Kidney (tissue), 14 donors: Measurements from ENCODE around the gene NOS2. TPM values are rescaled to one million over a fixed set of nuclear protein-coding genes. Genes with fewer than 3 reads are reported as not detected.

ENCODE experiments used
- DNase-seq, 5 donors: peaks; one replicate each; pipeline ENCODE4 v3.0.0-alpha.2; 2013 to 2020
- FAIRE-seq: peaks from 2 replicates; lab custom pipeline; 2012; peaks lifted over from hg19 to GRCh38; lab: Jason Lieb, UNC
- H3K27ac ChIP-seq, 2 donors: one replicate each; pipeline ENCODE4 v1.7.0; 2013; ENCODE audit warnings: low read depth in 2 of 2, low read length in 2 of 2, inconsistent platforms in 1 of 2
- H3K27me3 ChIP-seq: one replicate; pipeline ENCODE4 v1.7.1; 2013; ENCODE audit warnings: low read length, inconsistent platforms; ENCODE audit not compliant: control insufficient read depth, insufficient read depth
- H3K36me3 ChIP-seq, 3 donors: one replicate each; pipeline versions ENCODE4 v1.7.0 to v1.7.1; 2013; ENCODE audit warnings: low read length in 3 of 3, control low read depth in 1 of 3, inconsistent platforms in 1 of 3; ENCODE audit not compliant: insufficient read depth in 3 of 3, control insufficient read depth in 2 of 3
- H3K4me1 ChIP-seq, 3 donors: one replicate each; pipeline versions ENCODE4 v1.7.0 to v1.7.1; 2013; ENCODE audit warnings: low read length in 3 of 3, inconsistent platforms in 1 of 3, low read depth in 1 of 3; ENCODE audit not compliant: control insufficient read depth in 2 of 3, insufficient read depth in 2 of 3
- H3K4me3 ChIP-seq, 3 donors: one replicate each; pipeline versions ENCODE4 v1.7.0 to v1.8.1; 2013; ENCODE audit warnings: low read length in 3 of 3, control low read depth in 1 of 3, inconsistent platforms in 1 of 3
- H3K9ac ChIP-seq, 3 donors: one replicate each; pipeline versions ENCODE4 v1.7.0 to v1.7.1; 2013; ENCODE audit warnings: low read length in 3 of 3, control low read depth in 1 of 3, inconsistent platforms in 1 of 3
- H3K9me3 ChIP-seq, 3 donors: one replicate each; pipeline versions ENCODE4 v1.7.0 to v1.7.1; 2013; ENCODE audit warnings: low read length in 3 of 3, control low read depth in 1 of 3, inconsistent platforms in 1 of 3; ENCODE audit not compliant: control insufficient read depth in 2 of 3, insufficient read depth in 1 of 3
- intact Hi-C: fragments of 100-400 bp; cut with DNase I; formaldehyde crosslinking; loops from one replicate; pipeline ENCODE4 v1.11.1; 2022
- polyA plus RNA-seq: library from polyadenylated mRNA; stranded (reverse); fragments of 350-450 nt; fragmentation: Illumina TruSeq; extraction: RNeasy Lipid Tissue Mini Kit (QIAGEN cat#74804); gene quantifications from one replicate; pipeline ENCODE4 v1.2.3, GENCODE V29; 2014; ENCODE audit warnings: low read depth, low replicate concordance; ENCODE audit not compliant: insufficient read depth
- total RNA-seq: library from RNA; stranded (reverse); fragmentation: NEBNext Ultra II Directional; extraction: Animal tissue kit (Norgen Biotek cat#: 25700); gene quantifications from one replicate; pipeline ENCODE4 v1.2.1, GENCODE V29; 2021
- TF ChIP-seq, protein P1 (sequence below): IDR thresholded peaks from 3 replicates; pipeline ENCODE4 v1.5.1; 2012; ENCODE audit warnings: mild to moderate bottlenecking, moderate library complexity, borderline replicate concordance; ENCODE audit not compliant: insufficient read depth; ENCODE audit errors: extremely low read depth
- donor health status: control.
- donor health status: control.
- donor health status: control.
- donor health status: control.
- donor health status: control.
- donor health status: DM: yes; HTN: yes; CAD: no.
- donor health status: Normal renal cell carcinoma (clear cell type).

NOS2 gene
- total and polyA plus RNA-seq, 2 donors from 2014 or later: 0.37 to 0.57 TPM

DNA sequence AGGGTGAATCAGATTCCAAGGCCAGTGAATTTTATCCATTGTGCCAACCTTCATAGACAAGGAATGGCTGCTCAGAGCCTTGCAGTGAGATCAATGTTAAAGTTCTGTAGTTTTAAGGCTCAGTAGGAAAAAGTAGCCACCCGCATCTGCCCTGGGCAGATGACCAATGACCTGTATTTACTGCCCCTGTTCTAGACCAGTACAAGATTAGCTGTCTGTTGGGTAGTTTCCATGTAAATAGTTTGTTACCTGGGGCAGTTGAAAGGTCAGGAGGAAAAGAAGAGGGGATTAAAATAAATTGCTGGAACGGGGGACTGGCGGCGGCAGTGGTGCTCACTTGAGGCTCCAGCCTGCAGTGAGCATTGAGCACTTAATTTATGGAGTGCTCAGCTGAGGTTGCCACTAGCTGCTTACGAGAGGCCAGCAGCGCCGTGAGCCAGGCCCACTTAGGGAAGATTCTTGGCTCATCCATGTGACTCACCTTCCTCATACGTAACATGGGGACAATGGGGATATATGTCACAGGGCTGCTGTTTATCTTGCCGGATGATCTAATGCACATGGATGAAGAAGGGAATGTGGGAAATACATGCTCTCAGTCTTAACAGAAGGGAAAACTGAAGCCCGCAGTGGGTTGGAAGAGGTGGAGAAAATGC lies 10.7 kb upstream of the NOS2 start:
- TF ChIP-seq, protein P1, sequence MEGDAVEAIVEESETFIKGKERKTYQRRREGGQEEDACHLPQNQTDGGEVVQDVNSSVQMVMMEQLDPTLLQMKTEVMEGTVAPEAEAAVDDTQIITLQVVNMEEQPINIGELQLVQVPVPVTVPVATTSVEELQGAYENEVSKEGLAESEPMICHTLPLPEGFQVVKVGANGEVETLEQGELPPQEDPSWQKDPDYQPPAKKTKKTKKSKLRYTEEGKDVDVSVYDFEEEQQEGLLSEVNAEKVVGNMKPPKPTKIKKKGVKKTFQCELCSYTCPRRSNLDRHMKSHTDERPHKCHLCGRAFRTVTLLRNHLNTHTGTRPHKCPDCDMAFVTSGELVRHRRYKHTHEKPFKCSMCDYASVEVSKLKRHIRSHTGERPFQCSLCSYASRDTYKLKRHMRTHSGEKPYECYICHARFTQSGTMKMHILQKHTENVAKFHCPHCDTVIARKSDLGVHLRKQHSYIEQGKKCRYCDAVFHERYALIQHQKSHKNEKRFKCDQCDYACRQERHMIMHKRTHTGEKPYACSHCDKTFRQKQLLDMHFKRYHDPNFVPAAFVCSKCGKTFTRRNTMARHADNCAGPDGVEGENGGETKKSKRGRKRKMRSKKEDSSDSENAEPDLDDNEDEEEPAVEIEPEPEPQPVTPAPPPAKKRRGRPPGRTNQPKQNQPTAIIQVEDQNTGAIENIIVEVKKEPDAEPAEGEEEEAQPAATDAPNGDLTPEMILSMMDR: no peak
- Histone ChIP-seq H3K9ac (no peak overlapping the region), H3K9me3 (no peaks in the 10 kb centered on the region), H3K36me3 (no peaks in the 10 kb centered on the region), H3K4me3 (no peak overlapping the region), H3K27ac (no peak overlapping the region), H3K4me1 (peaks cover 0 to 7% (median 0%) of the 10 kb centered on the region in 3 donors), H3K27me3 (no peaks in the 10 kb centered on the region)
- DNase-seq: no peak
- no peak for FAIRE-seq
- intact Hi-C loops: no loop called here

DNA sequence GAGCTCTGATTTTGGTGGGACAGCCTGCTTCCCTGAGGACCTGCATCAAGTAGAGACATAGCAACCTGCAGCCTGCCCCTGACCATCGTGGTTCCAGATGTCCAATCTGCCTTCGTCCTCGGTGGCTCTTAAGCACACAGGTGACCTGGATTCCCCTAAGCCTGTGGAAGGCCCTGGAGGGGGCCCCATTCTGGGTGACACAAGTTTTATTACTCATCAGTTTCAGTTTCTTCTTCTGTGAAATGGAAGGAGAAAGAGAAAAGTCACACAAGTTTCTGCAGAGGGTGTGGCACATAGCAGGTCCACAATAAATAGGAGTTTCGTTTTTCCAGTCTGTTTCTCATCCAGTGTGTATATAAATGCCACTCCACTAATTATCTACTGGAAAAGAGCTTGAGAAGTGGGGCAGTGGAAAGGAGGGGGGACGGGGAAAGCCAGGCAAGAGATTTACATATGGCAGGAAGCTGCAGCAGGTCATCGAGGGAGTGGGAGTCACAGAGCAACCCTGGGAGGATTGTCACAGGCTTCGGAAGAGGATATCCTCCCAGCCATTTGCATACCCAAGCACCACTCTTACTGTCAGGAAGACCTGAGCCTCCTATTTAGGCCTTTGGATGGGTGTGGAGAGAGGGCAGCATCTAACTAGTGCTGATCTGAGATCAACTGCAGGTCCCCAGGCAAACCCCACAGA lies 10.0 kb upstream of the NOS2 start:
- FAIRE-seq: no peak
- intact Hi-C loops: no loop called here

DNA sequence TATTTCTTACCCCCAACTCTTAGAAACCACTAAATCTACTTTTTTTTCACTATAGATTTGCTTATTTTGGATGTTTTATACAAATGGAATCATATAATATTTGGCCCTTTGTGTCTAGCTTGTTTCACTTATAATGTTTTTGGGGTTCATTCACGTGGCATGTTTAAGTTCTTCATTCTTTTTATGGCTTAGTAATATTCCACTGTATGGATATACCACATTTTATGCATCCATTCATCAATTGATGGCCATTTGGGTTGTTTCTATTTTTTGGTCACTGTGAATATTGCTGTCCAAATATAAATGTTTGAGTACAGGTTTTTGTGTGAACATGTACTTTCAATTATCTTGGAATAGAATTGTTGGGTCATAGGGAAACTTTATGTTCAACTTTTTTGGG lies 9.2 kb upstream of the NOS2 start:
- no peaks in the 10 kb centered on the region for H3K9me3 ChIP-seq
- intact Hi-C loops: loop anchor here (10.0 kb wide), 1 partner anchor 65 kb away; no protein-coding TSS in a partner anchor
- H3K36me3 ChIP-seq: no peaks in the 10 kb centered on the region
- no peak overlapping the region for H3K27ac ChIP-seq
- no peaks in the 10 kb centered on the region for H3K27me3 ChIP-seq
- peaks cover 0 to 7% (median 0%) of the 10 kb centered on the region in 3 donors for H3K4me1 ChIP-seq
- TF ChIP-seq, protein P1: no peak
- FAIRE-seq (no peak), DNase-seq (no peak)
- no peak overlapping the region for H3K9ac ChIP-seq
- no peak overlapping the region for H3K4me3 ChIP-seq

More for the DNA sequence above, 10.0 kb upstream of the NOS2 start:
- H3K9ac ChIP-seq: no peak overlapping the region
- H3K4me3 ChIP-seq: no peak overlapping the region
- TF ChIP-seq, protein P1: no peak
- no peaks in the 10 kb centered on the region for H3K27me3 ChIP-seq
- no peak for DNase-seq
- no peaks in the 10 kb centered on the region for H3K9me3 ChIP-seq
- no peak overlapping the region for H3K27ac ChIP-seq
- H3K4me1 ChIP-seq: peaks cover 0 to 7% (median 0%) of the 10 kb centered on the region in 3 donors
- no peaks in the 10 kb centered on the region for H3K36me3 ChIP-seq
